ENCODE measurements around the gene TMEM91.

- TF ChIP-seq CTCF (optimal IDR thresholded peaks at IDR 0.05 in 1 of 3, IDR thresholded peaks at IDR 0.05 in 1 of 3, conservative IDR thresholded peaks at IDR 0.05 in 1 of 3; ENCODE audit: extremely low read depth in 1 of 3, insufficient read depth in 2 of 3, low read length in 3 of 3) (no peak), EZH2 (IDR thresholded peaks at IDR 0.05; ENCODE audit: low read length) (no peak)
Measured at GRCh38 chr19:41392775-41393174, 16.4 kb downstream of the TMEM91 start.

All from keratinocyte (primary cell).